SK-N-SH treated with all-trans-retinoic acid at 6 μM for 48 hours (cell line): ENCODE data around the gene TNFRSF18.

Source experiments
- ARNTL ChIP-seq: fragments of 450-650 bp; formaldehyde crosslinking; IDR thresholded peaks from 2 replicates; pipeline ENCODE4 v1.5.0; 2020; ENCODE audit warnings: low read depth, mild to moderate bottlenecking, moderate library complexity, borderline replicate concordance
- ESRRG ChIP-seq: fragments of 250-450 bp; sonication (Bioruptor Pico); IDR thresholded peaks from 2 replicates; pipeline ENCODE4 v1.6.1; 2021; ENCODE audit warnings: mild to moderate bottlenecking
- GLIS3 ChIP-seq: fragments of 250-450 bp; sonication (Bioruptor Pico); IDR thresholded peaks from 2 replicates; pipeline ENCODE4 v1.5.0; 2020; ENCODE audit warnings: mild to moderate bottlenecking, moderate library complexity
- TCF4 ChIP-seq: fragments of 250-450 bp; sonication (Bioruptor Pico); IDR thresholded peaks from 2 replicates; pipeline ENCODE4 v1.8.0; 2021; ENCODE audit warnings: mild to moderate bottlenecking, moderate library complexity, borderline replicate concordance
- ZFP3 ChIP-seq: fragments of 250-450 bp; sonication (Bioruptor Pico); IDR thresholded peaks from 2 replicates; pipeline ENCODE4 v1.5.0; 2020; ENCODE audit warnings: mild to moderate bottlenecking, moderate library complexity
- ZFP30 ChIP-seq: fragments of 450-650 bp; formaldehyde crosslinking; IDR thresholded peaks from 2 replicates; pipeline ENCODE4 v1.5.0; 2022; ENCODE audit warnings: mild to moderate bottlenecking, moderate library complexity
- ZNF565 ChIP-seq: fragments of 450-650 bp; formaldehyde crosslinking; conservative IDR thresholded peaks from 2 replicates; pipeline ENCODE4 v1.5.0; 2020; ENCODE audit warnings: low read depth, mild to moderate bottlenecking, moderate library complexity
- ZNF70 ChIP-seq: fragments of 450-650 bp; formaldehyde crosslinking; IDR thresholded peaks from 2 replicates; pipeline ENCODE4 v1.5.0; 2020; ENCODE audit warnings: mild to moderate bottlenecking, moderate library complexity
- TF ChIP-seq, protein P1 (sequence below): fragments of 250-450 bp; sonication (Bioruptor Pico); IDR thresholded peaks from 2 replicates; pipeline ENCODE4 v1.5.1; 2021; ENCODE audit warnings: mild to moderate bottlenecking, moderate library complexity
- TF ChIP-seq, protein P2 (sequence below): fragments of 250-450 bp; sonication (Bioruptor Pico); IDR thresholded peaks from 2 replicates; pipeline ENCODE4 v1.5.0; 2020; ENCODE audit warnings: mild to moderate bottlenecking, moderate library complexity
- TF ChIP-seq, protein P3 (sequence below): fragments of 250-450 bp; sonication (Bioruptor Pico); IDR thresholded peaks from 2 replicates; pipeline ENCODE4 v1.8.0; 2020; ENCODE audit warnings: mild to moderate bottlenecking, moderate library complexity, borderline replicate concordance
- TF ChIP-seq, protein P4 (sequence below): fragments of 250-450 bp; sonication (Bioruptor Pico); IDR thresholded peaks from 2 replicates; pipeline ENCODE4 v1.8.0; 2021; ENCODE audit warnings: low read depth, mild to moderate bottlenecking, moderate library complexity, borderline replicate concordance

DNA sequence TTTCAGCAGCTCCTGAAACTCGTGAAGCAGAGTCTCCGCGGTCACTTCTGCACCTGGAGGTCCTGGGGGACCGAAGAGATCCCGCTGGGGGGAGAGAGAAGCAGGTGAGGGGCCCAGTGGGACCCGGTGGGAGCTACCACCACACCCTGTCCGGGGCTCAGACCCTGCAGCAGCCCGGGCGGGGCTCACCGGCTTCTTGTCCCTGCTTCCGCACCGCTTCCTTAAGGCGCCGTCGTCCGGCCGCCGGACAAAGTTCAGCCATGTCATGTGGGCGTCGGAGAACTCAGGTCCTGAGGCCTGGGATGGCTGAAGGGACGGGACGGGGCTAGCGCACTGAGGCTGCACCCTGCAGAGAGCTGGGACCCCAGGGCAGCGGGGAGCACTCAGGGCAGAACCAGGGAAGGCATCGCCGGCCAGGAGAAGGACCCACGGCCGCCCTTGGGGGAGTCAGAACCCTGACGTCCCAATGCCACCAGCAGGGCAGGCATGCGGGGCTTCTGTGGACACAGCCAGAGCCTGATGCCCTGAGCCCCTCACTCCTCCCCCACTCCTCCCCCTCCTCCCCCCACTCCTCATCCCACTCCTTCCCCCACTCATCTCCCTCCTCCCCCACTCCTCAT lies 37.9 kb upstream of the TNFRSF18 start:
- no peak for TF ChIP-seq ZFP3 (CRISPR knock-in tag)
- no peak for TF ChIP-seq ESRRG (CRISPR knock-in tag)
- TF ChIP-seq TCF4 (CRISPR knock-in tag): no peak
- TF ChIP-seq, protein P1, sequence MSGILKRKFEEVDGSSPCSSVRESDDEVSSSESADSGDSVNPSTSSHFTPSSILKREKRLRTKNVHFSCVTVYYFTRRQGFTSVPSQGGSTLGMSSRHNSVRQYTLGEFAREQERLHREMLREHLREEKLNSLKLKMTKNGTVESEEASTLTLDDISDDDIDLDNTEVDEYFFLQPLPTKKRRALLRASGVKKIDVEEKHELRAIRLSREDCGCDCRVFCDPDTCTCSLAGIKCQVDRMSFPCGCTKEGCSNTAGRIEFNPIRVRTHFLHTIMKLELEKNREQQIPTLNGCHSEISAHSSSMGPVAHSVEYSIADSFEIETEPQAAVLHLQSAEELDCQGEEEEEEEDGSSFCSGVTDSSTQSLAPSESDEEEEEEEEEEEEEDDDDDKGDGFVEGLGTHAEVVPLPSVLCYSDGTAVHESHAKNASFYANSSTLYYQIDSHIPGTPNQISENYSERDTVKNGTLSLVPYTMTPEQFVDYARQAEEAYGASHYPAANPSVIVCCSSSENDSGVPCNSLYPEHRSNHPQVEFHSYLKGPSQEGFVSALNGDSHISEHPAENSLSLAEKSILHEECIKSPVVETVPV (CRISPR knock-in tag): no peak
- no peak for TF ChIP-seq ZNF70 (CRISPR knock-in tag)
- TF ChIP-seq, protein P2, sequence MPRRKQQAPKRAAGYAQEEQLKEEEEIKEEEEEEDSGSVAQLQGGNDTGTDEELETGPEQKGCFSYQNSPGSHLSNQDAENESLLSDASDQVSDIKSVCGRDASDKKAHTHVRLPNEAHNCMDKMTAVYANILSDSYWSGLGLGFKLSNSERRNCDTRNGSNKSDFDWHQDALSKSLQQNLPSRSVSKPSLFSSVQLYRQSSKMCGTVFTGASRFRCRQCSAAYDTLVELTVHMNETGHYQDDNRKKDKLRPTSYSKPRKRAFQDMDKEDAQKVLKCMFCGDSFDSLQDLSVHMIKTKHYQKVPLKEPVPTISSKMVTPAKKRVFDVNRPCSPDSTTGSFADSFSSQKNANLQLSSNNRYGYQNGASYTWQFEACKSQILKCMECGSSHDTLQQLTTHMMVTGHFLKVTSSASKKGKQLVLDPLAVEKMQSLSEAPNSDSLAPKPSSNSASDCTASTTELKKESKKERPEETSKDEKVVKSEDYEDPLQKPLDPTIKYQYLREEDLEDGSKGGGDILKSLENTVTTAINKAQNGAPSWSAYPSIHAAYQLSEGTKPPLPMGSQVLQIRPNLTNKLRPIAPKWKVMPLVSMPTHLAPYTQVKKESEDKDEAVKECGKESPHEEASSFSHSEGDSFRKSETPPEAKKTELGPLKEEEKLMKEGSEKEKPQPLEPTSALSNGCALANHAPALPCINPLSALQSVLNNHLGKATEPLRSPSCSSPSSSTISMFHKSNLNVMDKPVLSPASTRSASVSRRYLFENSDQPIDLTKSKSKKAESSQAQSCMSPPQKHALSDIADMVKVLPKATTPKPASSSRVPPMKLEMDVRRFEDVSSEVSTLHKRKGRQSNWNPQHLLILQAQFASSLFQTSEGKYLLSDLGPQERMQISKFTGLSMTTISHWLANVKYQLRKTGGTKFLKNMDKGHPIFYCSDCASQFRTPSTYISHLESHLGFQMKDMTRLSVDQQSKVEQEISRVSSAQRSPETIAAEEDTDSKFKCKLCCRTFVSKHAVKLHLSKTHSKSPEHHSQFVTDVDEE (CRISPR knock-in tag): no peak
- TF ChIP-seq GLIS3 (CRISPR knock-in tag): no peak
- TF ChIP-seq, protein P3, sequence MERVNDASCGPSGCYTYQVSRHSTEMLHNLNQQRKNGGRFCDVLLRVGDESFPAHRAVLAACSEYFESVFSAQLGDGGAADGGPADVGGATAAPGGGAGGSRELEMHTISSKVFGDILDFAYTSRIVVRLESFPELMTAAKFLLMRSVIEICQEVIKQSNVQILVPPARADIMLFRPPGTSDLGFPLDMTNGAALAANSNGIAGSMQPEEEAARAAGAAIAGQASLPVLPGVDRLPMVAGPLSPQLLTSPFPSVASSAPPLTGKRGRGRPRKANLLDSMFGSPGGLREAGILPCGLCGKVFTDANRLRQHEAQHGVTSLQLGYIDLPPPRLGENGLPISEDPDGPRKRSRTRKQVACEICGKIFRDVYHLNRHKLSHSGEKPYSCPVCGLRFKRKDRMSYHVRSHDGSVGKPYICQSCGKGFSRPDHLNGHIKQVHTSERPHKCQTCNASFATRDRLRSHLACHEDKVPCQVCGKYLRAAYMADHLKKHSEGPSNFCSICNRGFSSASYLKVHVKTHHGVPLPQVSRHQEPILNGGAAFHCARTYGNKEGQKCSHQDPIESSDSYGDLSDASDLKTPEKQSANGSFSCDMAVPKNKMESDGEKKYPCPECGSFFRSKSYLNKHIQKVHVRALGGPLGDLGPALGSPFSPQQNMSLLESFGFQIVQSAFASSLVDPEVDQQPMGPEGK (CRISPR knock-in tag): no peak
- no peak for TF ChIP-seq ZFP30 (CRISPR knock-in tag)
- no peak for TF ChIP-seq ZNF565 (CRISPR knock-in tag)
- TF ChIP-seq, protein P4, sequence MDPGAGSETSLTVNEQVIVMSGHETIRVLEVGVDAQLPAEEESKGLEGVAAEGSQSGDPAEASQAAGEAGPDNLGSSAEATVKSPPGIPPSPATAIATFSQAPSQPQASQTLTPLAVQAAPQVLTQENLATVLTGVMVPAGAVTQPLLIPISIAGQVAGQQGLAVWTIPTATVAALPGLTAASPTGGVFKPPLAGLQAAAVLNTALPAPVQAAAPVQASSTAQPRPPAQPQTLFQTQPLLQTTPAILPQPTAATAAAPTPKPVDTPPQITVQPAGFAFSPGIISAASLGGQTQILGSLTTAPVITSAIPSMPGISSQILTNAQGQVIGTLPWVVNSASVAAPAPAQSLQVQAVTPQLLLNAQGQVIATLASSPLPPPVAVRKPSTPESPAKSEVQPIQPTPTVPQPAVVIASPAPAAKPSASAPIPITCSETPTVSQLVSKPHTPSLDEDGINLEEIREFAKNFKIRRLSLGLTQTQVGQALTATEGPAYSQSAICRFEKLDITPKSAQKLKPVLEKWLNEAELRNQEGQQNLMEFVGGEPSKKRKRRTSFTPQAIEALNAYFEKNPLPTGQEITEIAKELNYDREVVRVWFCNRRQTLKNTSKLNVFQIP (CRISPR knock-in tag): no peak
- no peak for TF ChIP-seq ARNTL (CRISPR knock-in tag)
